Cerebellar cortex (tissue), 1 donor: ENCODE results near the gene HOGA1.
"Not testable (repeated sequence)": the region's sequence is repeated elsewhere in the genome, so short reads cannot be mapped to it uniquely, and the experiment has no call there.

Source experiments
- DNase-seq: peaks from one replicate; pipeline ENCODE4 v3.0.0-alpha.2; 2015; ENCODE audit warnings: low spot score

The HOGA1 gene

GRCh38 chr10:97611473-97611872 lies 27.3 kb downstream of the HOGA1 start:
- no peak for DNase-seq

GRCh38 chr10:97612386-97612785 lies 28.2 kb downstream of the HOGA1 start:
- DNase-seq: peak; percentile 90

GRCh38 chr10:97618285-97618684 lies 34.1 kb downstream of the HOGA1 start:
- no peak for DNase-seq

GRCh38 chr10:97618733-97619132 lies 34.5 kb downstream of the HOGA1 start:
- DNase-seq: no peak

GRCh38 chr10:97623277-97623676 lies 39.1 kb downstream of the HOGA1 start:
- DNase-seq: no peak

- no peak for DNase-seq
These were observed 43.5 kb downstream of the HOGA1 start for GRCh38 chr10:97627731-97628130.

- DNase-seq: no peak
These were observed 44.0 kb downstream of the HOGA1 start for GRCh38 chr10:97628228-97628627.

GRCh38 chr10:97629289-97629688 lies 45.1 kb downstream of the HOGA1 start:
- DNase-seq: no peak

GRCh38 chr10:97631098-97631497 lies 46.9 kb downstream of the HOGA1 start:
- no peak for DNase-seq

GRCh38 chr10:97632949-97633884 lies 49.0 kb downstream of the HOGA1 start, which contains the start of gene MORN4:
TSS of gene MORN4 (minus strand) at chr10:97633500. CDS start at chr10:97619653, 13,847 bp downstream.
- peak; percentile 95 for DNase-seq

- no peak for DNase-seq
These were observed 49.7 kb downstream of the HOGA1 start for GRCh38 chr10:97633921-97634320.

- no peak for DNase-seq
These were observed 51.4 kb downstream of the HOGA1 start for GRCh38 chr10:97635577-97635976.

- DNase-seq: peak; percentile 15
These were observed 54.9 kb downstream of the HOGA1 start for GRCh38 chr10:97639090-97639489.

GRCh38 chr10:97640174-97640867 lies 56.1 kb downstream of the HOGA1 start, which contains the start of gene PI4K2A:
TSS of gene PI4K2A (plus strand) at chr10:97640671. CDS start at chr10:97640743, 72 bp downstream.
- peak; percentile 99 for DNase-seq

GRCh38 chr10:97640868-97641811 lies 57.0 kb downstream of the HOGA1 start:
- DNase-seq: no peak

GRCh38 chr10:97642471-97643159 lies 58.4 kb downstream of the HOGA1 start:
- DNase-seq: not testable (repeated sequence)

- DNase-seq: no peak
These were observed 59.3 kb downstream of the HOGA1 start for GRCh38 chr10:97643441-97643985.

- no peak for DNase-seq
These were observed 60.7 kb downstream of the HOGA1 start for GRCh38 chr10:97644936-97645335.

- DNase-seq: no peak
These were observed 63.4 kb downstream of the HOGA1 start for GRCh38 chr10:97647556-97647955.

- no peak for DNase-seq
These were observed 64.6 kb downstream of the HOGA1 start for GRCh38 chr10:97648562-97649404.
